IMR-90 (cell line): ENCODE data around the gene BEND3. TPM values are rescaled to one million over a fixed set of nuclear protein-coding genes. Genes with fewer than 3 reads are reported as not detected.

Experiments
- ATAC-seq: fragments of 200-7000 bp; cut with Tn5 transposase; 2 replicates; pipeline ENCODE4 v1.9.1; 2020; ENCODE audit warnings: low read depth, mild to moderate bottlenecking, moderate library complexity
- BruUV-seq: library from RNA; stranded (reverse); fragments of 400-500 nt; replicated peaks from 2 replicates; lab custom pipeline; 2021; lab: Mats Ljungman, UMichigan
- CTCF ChIA-PET: fragments of 300-600 bp; formaldehyde crosslinking; extraction: SDS; loops from one replicate; lab custom pipeline; 2021; ENCODE audit warnings: antibody characterized with exemption; lab: Yijun Ruan, JAX
- POLR2A ChIA-PET: fragments of 300-600 bp; sonication (Branson Sonifier 250); formaldehyde crosslinking; loops from one replicate; lab custom pipeline; 2022; ENCODE audit warnings: antibody characterized with exemption; ENCODE audit not compliant: unreplicated experiment; lab: Charles Lee
- DNase-seq: peaks from one replicate; pipeline ENCODE4 v3.0.0; 2013
- H2AFZ ChIP-seq: replicated peaks from 2 replicates; pipeline ENCODE3; 2013; ENCODE audit warnings: low read length, mild to moderate bottlenecking; ENCODE audit not compliant: poor library complexity
- H2AK5ac ChIP-seq: 2 replicates; pipeline ENCODE4 v1.6.1; 2013; ENCODE audit warnings: low read depth, low read length, inconsistent platforms
- H2AK9ac ChIP-seq: replicated peaks from 2 replicates; pipeline ENCODE3; 2013; ENCODE audit warnings: mild to moderate bottlenecking, low read depth, low read length, moderate library complexity; ENCODE audit not compliant: poor library complexity
- H2BK120ac ChIP-seq: 2 replicates; pipeline ENCODE4 v1.6.1; 2013; ENCODE audit warnings: low read depth, low read length, inconsistent platforms
- H2BK15ac ChIP-seq: 3 replicates; pipeline ENCODE4 v1.6.1; 2013; ENCODE audit warnings: low read depth, low read length, inconsistent platforms
- H2BK20ac ChIP-seq: 2 replicates; pipeline ENCODE4 v1.6.1; 2013; ENCODE audit warnings: low read depth, mild to moderate bottlenecking, inconsistent platforms, low read length, moderate library complexity
- H2BK5ac ChIP-seq: 2 replicates; pipeline ENCODE4 v1.6.1; 2013; ENCODE audit warnings: mild to moderate bottlenecking, low read depth, low read length, inconsistent platforms; ENCODE audit not compliant: poor library complexity, severe bottlenecking
- H3K14ac ChIP-seq: replicated peaks from 2 replicates; pipeline ENCODE4 v1.6.1; 2013; ENCODE audit warnings: low read depth, low read length, inconsistent platforms
- H3K18ac ChIP-seq: 2 replicates; pipeline ENCODE4 v1.6.1; 2013; ENCODE audit warnings: low read depth, low read length, control low read depth
- H3K23ac ChIP-seq: 2 replicates; pipeline ENCODE4 v1.6.1; 2013; ENCODE audit warnings: low read depth, low read length, inconsistent platforms
- H3K27ac ChIP-seq: 2 replicates; pipeline ENCODE4 v1.5.1; 2013; ENCODE audit warnings: mild to moderate bottlenecking, control low read depth, low read length; ENCODE audit not compliant: insufficient read depth
- H3K27me3 ChIP-seq: 2 replicates; pipeline ENCODE4 v1.6.1; 2013; ENCODE audit warnings: low read length; ENCODE audit not compliant: control insufficient read depth, insufficient read depth
- H3K36me3 ChIP-seq: 2 replicates; pipeline ENCODE4 v1.6.1; 2013; ENCODE audit warnings: low read length, mixed read lengths; ENCODE audit not compliant: control insufficient read depth, insufficient read depth
- H3K4ac ChIP-seq: 2 replicates; pipeline ENCODE4 v1.6.1; 2013; ENCODE audit warnings: low read depth, low read length, inconsistent platforms
- H3K4me1 ChIP-seq: 2 replicates; pipeline ENCODE4 v1.6.1; 2013; ENCODE audit warnings: low read length, mixed read lengths; ENCODE audit not compliant: control insufficient read depth, insufficient read depth
- H3K4me2 ChIP-seq: 2 replicates; pipeline ENCODE4 v1.6.1; 2013; ENCODE audit warnings: low read depth, mild to moderate bottlenecking, control low read depth, low read length, moderate library complexity
- H3K4me3 ChIP-seq: 2 replicates; pipeline ENCODE4 v1.5.1; 2013; ENCODE audit warnings: low read depth, mild to moderate bottlenecking, control low read depth, low read length, moderate library complexity; ENCODE audit not compliant: insufficient read depth
- H3K56ac ChIP-seq: 2 replicates; pipeline ENCODE4 v1.6.1; 2013; ENCODE audit warnings: low read length, inconsistent platforms; ENCODE audit not compliant: insufficient read depth; ENCODE audit errors: extremely low read depth
- H3K79me1 ChIP-seq, 2 experiments: 2 replicates each; pipeline ENCODE4 v1.6.1; 2013; ENCODE audit warnings: low read length in 2 of 2, inconsistent platforms in 1 of 2, low read depth in 1 of 2
- H3K9ac ChIP-seq: 2 replicates; pipeline ENCODE4 v1.6.1; 2013; ENCODE audit warnings: low read depth, low read length, control low read depth
- H3K9me1 ChIP-seq: 2 replicates; pipeline ENCODE4 v1.6.1; 2013; ENCODE audit warnings: low read length, inconsistent platforms; ENCODE audit not compliant: insufficient read depth
- H3K9me3 ChIP-seq: 2 replicates; pipeline ENCODE4 v1.6.1; 2013; ENCODE audit warnings: low read length; ENCODE audit not compliant: control insufficient read depth, insufficient read depth
- H4K20me1 ChIP-seq: 2 replicates; pipeline ENCODE4 v1.6.1; 2013; ENCODE audit warnings: low read length, inconsistent platforms; ENCODE audit not compliant: insufficient read depth
- H4K5ac ChIP-seq: 2 replicates; pipeline ENCODE4 v1.6.1; 2013; ENCODE audit warnings: mild to moderate bottlenecking, low read depth, low read length, control low read depth
- H4K8ac ChIP-seq, 2 experiments: 2 replicates each; pipeline ENCODE4 v1.6.1; 2013; ENCODE audit warnings: low read depth in 2 of 2, low read length in 2 of 2, control low read depth in 1 of 2, inconsistent platforms in 1 of 2
- H4K91ac ChIP-seq: 2 replicates; pipeline ENCODE4 v1.6.1; 2013; ENCODE audit warnings: low read depth, low read length, inconsistent platforms; ENCODE audit not compliant: insufficient read depth
- BHLHE40 ChIP-seq: fragments of 150-350 bp; IDR thresholded peaks from 2 replicates; pipeline ENCODE4 v1.6.1; 2016; ENCODE audit warnings: mild to moderate bottlenecking, low read depth, low read length
- CTCF ChIP-seq: conservative IDR thresholded peaks from 2 replicates; pipeline ENCODE4 v1.5.1; 2012; ENCODE audit warnings: mild to moderate bottlenecking, low read depth, low read length, improper control_type of control experiment
- RAD21 ChIP-seq: IDR thresholded peaks from 2 replicates; pipeline ENCODE4 v1.6.1; 2012; ENCODE audit warnings: low read length, improper control_type of control experiment
- WGBS, 2 experiments: methylation state at CpG; one replicate each; pipeline versions ENCODE4 v1.1.5 to v1.1.7; 2013; ENCODE audit warnings: missing lambda C conversion rate in 2 of 2; ENCODE audit not compliant: insufficient read length in 1 of 2; ENCODE audit errors: extremely low coverage in 2 of 2; 5-methylcytosine and 5-hydroxymethylcytosine counted together
- dilution Hi-C: fragments of 300-500 bp; cut with HindIII; formaldehyde crosslinking; loops from one replicate; pipeline ENCODE4 v1.14.3; 2018; ENCODE audit warnings: low sequenced_read_pairs; ENCODE audit not compliant: unreplicated experiment
- in situ Hi-C: fragments of 300-500 bp; cut with MboI; formaldehyde crosslinking; loops from 3 replicates; pipeline ENCODE4 v1.14.3; 2019; ENCODE audit warnings: low sequenced_read_pairs, inconsistent platforms, mixed read lengths
- intact Hi-C: fragments of 100-400 bp; cut with micrococcal nuclease; formaldehyde crosslinking; loops from 2 replicates; pipeline ENCODE4 v1.10.0; 2022
- polyA plus RNA-seq, 3 experiments: library from polyadenylated mRNA; depleted of rRNA; stranded (reverse); fragments of >200 nt; gene quantifications; 2 replicates each; pipeline ENCODE4 v1.2.3, GENCODE V29; 2012; ENCODE audit warnings: low replicate concordance in 1 of 3
- total RNA-seq: library from RNA; depleted of rRNA; stranded (reverse); fragments of >200 nt; gene quantifications from 2 replicates; pipeline ENCODE4 v1.2.3, GENCODE V29; 2012

The BEND3 gene
- total and polyA plus RNA-seq, 2 of the 4 experiments (the other 2 are of a cell fraction): 1.2 to 1.8 TPM

GRCh38 chr6:107075951-107076381, 39.3 kb downstream of the BEND3 start:
- Histone ChIP-seq H2AK9ac (no peak overlapping the region), H3K79me1 (no peaks in the 10 kb centered on the region), H3K14ac (no peak overlapping the region), H2AFZ (no peak overlapping the region), H3K18ac (no peak overlapping the region), H2BK5ac (no peak overlapping the region), H3K4me2 (no peak overlapping the region), H4K91ac (no peak overlapping the region), H2BK15ac (no peak overlapping the region), H3K4ac (no peak overlapping the region), H2AK5ac (no peak overlapping the region), H3K27ac (no peak overlapping the region), H3K23ac (no peak overlapping the region), H4K8ac (no peak overlapping the region), H3K27me3 (no peaks in the 10 kb centered on the region), H2BK20ac (no peak overlapping the region), H3K4me1 (no peaks in the 10 kb centered on the region), H4K5ac (no peak overlapping the region), H4K20me1 (no peaks in the 10 kb centered on the region), H2BK120ac (no peak overlapping the region), H3K4me3 (no peak overlapping the region), H3K9me1 (no peaks in the 10 kb centered on the region), H3K9me3 (no peaks in the 10 kb centered on the region), H3K36me3 (no peaks in the 10 kb centered on the region), H3K56ac (no peak overlapping the region), H3K9ac (no peak overlapping the region)
- no CpG with 5 or more reads among the region's 6 CpGs for WGBS, 2 experiments
- no TSS peak for BruUV-seq
- DNase-seq (peak; percentile 15), ATAC-seq (no peak)
- dilution Hi-C loops: no loop called here
- ChIA-PET POLR2A (no interaction called here), CTCF (no interaction called here)
- intact Hi-C loops: no loop called here
- TF ChIP-seq RAD21: peak; percentile 14; the same call in 1 of the 2 replicates
- peak; percentile 16; the same call in 1 of the 2 replicates for TF ChIP-seq CTCF
- no peak for TF ChIP-seq BHLHE40
- in situ Hi-C loops: no loop called here
